ENCODE data around the gene POLR2C. TPM values are rescaled to one million over a fixed set of nuclear protein-coding genes. Genes with fewer than 3 reads are reported as not detected.

The POLR2C gene
- total RNA-seq, 2 donors from 2014 or later, result 72.0 to 88.3 TPM

GRCh38 chr16:57432505-57432904 lies 30.0 kb upstream of the POLR2C start:
- Histone ChIP-seq H3K9ac (ENCODE audit: extremely low read depth, low read length, poor library complexity, severe bottlenecking) (no peak overlapping the region), H3K9me3 (ENCODE audit: control insufficient read depth, low read length) (no peaks in the 10 kb centered on the region), H3K27ac (ENCODE audit: low read depth, low read length) (no peak overlapping the region), H3K4me1 (ENCODE audit: control insufficient read depth, insufficient read depth, low read length) (peaks cover 4% of the 10 kb centered on the region), H3K27me3 (ENCODE audit: control insufficient read depth, insufficient read depth, low read length, poor library complexity, severe bottlenecking) (no peaks in the 10 kb centered on the region), H3K4me3 (ENCODE audit: low read length) (no peak overlapping the region), H3K36me3 (ENCODE audit: control insufficient read depth, insufficient read depth, low read length) (peaks cover 86% of the 10 kb centered on the region)
- no peak overlapping the region for H3K27ac Mint-ChIP-seq
- no peak overlapping the region for H3K4me3 Mint-ChIP-seq
- 94 to 100% methylated on average over 1 to 2 of the region's 2 CpGs for WGBS, 2 experiments (ENCODE audit: insufficient coverage in 1 of 2, insufficient read length in 1 of 2)
- H3K36me3 Mint-ChIP-seq (ENCODE audit: low read depth), result peaks cover 76% of the 10 kb centered on the region
- no peak for DNase-seq
- H3K4me1 Mint-ChIP-seq, result peaks cover 15% of the 10 kb centered on the region
- TF ChIP-seq, protein P1, sequence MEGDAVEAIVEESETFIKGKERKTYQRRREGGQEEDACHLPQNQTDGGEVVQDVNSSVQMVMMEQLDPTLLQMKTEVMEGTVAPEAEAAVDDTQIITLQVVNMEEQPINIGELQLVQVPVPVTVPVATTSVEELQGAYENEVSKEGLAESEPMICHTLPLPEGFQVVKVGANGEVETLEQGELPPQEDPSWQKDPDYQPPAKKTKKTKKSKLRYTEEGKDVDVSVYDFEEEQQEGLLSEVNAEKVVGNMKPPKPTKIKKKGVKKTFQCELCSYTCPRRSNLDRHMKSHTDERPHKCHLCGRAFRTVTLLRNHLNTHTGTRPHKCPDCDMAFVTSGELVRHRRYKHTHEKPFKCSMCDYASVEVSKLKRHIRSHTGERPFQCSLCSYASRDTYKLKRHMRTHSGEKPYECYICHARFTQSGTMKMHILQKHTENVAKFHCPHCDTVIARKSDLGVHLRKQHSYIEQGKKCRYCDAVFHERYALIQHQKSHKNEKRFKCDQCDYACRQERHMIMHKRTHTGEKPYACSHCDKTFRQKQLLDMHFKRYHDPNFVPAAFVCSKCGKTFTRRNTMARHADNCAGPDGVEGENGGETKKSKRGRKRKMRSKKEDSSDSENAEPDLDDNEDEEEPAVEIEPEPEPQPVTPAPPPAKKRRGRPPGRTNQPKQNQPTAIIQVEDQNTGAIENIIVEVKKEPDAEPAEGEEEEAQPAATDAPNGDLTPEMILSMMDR (conservative IDR thresholded peaks at IDR 0.05), result no peak
- H3K27me3 Mint-ChIP-seq (ENCODE audit: insufficient read depth), result peaks cover 4% of the 10 kb centered on the region
- no peaks in the 10 kb centered on the region for H3K9me3 Mint-ChIP-seq

DNA sequence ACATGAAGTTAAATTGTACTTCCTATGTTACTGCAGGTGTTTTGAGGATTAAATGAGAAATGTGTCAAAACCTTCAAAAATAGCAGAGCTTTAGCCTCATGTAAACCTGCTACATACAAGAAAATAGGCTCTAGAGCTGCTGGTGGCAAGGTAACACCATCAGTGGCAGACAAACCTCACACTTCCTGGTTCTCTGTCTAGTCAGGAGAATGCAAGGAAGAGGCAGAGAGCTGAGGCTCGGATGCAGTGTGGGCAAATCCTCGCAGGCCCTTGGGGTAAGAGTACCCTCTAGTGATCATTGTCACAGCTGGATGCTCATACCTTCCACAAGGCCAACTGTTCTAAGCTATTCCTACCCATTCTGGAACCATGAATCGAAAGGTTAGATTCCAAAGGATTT lies 29.5 kb upstream of the POLR2C start:
- Mint-ChIP-seq H3K27me3 (ENCODE audit: insufficient read depth) (peaks cover 4% of the 10 kb centered on the region), H3K9me3 (no peaks in the 10 kb centered on the region), H3K4me1 (peaks cover 10% of the 10 kb centered on the region), H3K27ac (no peak overlapping the region), H3K36me3 (ENCODE audit: low read depth) (peaks cover 80% of the 10 kb centered on the region), H3K4me3 (no peak overlapping the region)
- TF ChIP-seq, protein P1 (conservative IDR thresholded peaks at IDR 0.05), result no peak
- Histone ChIP-seq H3K27ac (ENCODE audit: low read depth, low read length) (no peak overlapping the region), H3K36me3 (ENCODE audit: control insufficient read depth, insufficient read depth, low read length) (peaks cover 91% of the 10 kb centered on the region), H3K27me3 (ENCODE audit: control insufficient read depth, insufficient read depth, low read length, poor library complexity, severe bottlenecking) (no peaks in the 10 kb centered on the region), H3K9me3 (ENCODE audit: control insufficient read depth, low read length) (no peaks in the 10 kb centered on the region), H3K9ac (ENCODE audit: extremely low read depth, low read length, poor library complexity, severe bottlenecking) (no peak overlapping the region), H3K4me1 (ENCODE audit: control insufficient read depth, insufficient read depth, low read length) (peaks cover 4% of the 10 kb centered on the region), H3K4me3 (ENCODE audit: low read length) (no peak overlapping the region)
- DNase-seq, result no peak
- 95 to 100% methylated on average over 3 of the region's 3 CpGs for WGBS, 2 experiments (ENCODE audit: insufficient coverage in 1 of 2, insufficient read length in 1 of 2)

DNA sequence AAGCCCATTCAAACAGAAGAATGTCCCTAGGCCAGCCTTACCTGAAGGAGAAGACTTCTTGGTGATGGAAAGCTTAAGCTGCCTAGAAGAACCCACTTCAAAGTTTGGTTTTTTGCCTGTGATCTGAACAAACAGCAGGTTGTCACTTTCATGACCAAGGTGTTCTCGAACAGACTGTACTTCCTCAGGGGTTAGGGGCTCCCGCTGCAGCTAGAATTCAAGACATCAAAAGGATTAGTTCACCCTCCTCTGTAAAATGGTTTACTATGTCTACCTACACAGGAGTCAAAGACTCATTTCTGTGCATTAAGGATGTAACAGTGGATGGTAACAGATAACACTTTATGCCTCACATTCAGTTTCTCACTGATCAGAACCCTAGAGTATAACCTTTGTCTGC lies 28.5 kb upstream of the POLR2C start:
- Histone ChIP-seq H3K4me1 (ENCODE audit: control insufficient read depth, insufficient read depth, low read length) (no peaks in the 10 kb centered on the region), H3K4me3 (ENCODE audit: low read length) (no peak overlapping the region), H3K27me3 (ENCODE audit: control insufficient read depth, insufficient read depth, low read length, poor library complexity, severe bottlenecking) (no peaks in the 10 kb centered on the region), H3K9me3 (ENCODE audit: control insufficient read depth, low read length) (peaks cover 2% of the 10 kb centered on the region), H3K27ac (ENCODE audit: low read depth, low read length) (no peak overlapping the region), H3K36me3 (ENCODE audit: control insufficient read depth, insufficient read depth, low read length) (peaks cover 93% of the 10 kb centered on the region), H3K9ac (ENCODE audit: extremely low read depth, low read length, poor library complexity, severe bottlenecking) (no peak overlapping the region)
- 98% methylated on average over 2 of the region's 2 CpGs; no CpG with 5 or more reads in 1 of the 2 experiments for WGBS, 2 experiments (ENCODE audit: insufficient coverage in 1 of 2, insufficient read length in 1 of 2)
- Mint-ChIP-seq H3K27me3 (ENCODE audit: insufficient read depth) (peaks cover 4% of the 10 kb centered on the region), H3K9me3 (peaks cover 3% of the 10 kb centered on the region), H3K4me3 (no peak overlapping the region), H3K36me3 (ENCODE audit: low read depth) (peaks cover 81% of the 10 kb centered on the region), H3K27ac (no peak overlapping the region), H3K4me1 (peaks cover under 1% of the 10 kb centered on the region)
- no peak for DNase-seq
- TF ChIP-seq, protein P1 (conservative IDR thresholded peaks at IDR 0.05), result no peak

Data from endodermal cell (in vitro differentiated cells).